Bronchial epithelial cell (primary cell): Measurements from ENCODE around the gene RND3. TPM values are rescaled to one million over a fixed set of nuclear protein-coding genes. Genes with fewer than 3 reads are reported as not detected.
A peak's percentile ranks its signal among the peaks of the same experiment; 100 is the strongest.

Experiments used
- DNase-seq: peaks from one replicate; pipeline ENCODE4 v3.0.0-alpha.2; 2010; ENCODE audit warnings: low read depth
- FAIRE-seq: peaks from 2 replicates; lab custom pipeline; 2011; peaks lifted over from hg19 to GRCh38; lab: Jason Lieb, UNC
- H3K27me3 ChIP-seq: 2 replicates; pipeline ENCODE4 v1.5.1; 2011; ENCODE audit warnings: low read length; ENCODE audit not compliant: control insufficient read depth, insufficient read depth
- H3K36me3 ChIP-seq: 2 replicates; pipeline ENCODE4 v1.5.1; 2011; ENCODE audit warnings: low read length; ENCODE audit not compliant: control insufficient read depth, insufficient read depth
- H3K4me3 ChIP-seq: 2 replicates; pipeline ENCODE4 v1.5.1; 2011; ENCODE audit warnings: mild to moderate bottlenecking, low read depth, low read length, control low read depth
- CTCF ChIP-seq: IDR thresholded peaks from 2 replicates; pipeline ENCODE4 v1.5.1; 2011; ENCODE audit warnings: mild to moderate bottlenecking, moderate library complexity, low read length, control low read depth, inconsistent platforms; ENCODE audit not compliant: insufficient read depth, severe bottlenecking
- total RNA-seq: library from RNA; depleted of rRNA; stranded (reverse); fragments of >200 nt; gene quantifications from 2 replicates; pipeline ENCODE4 v1.2.1, GENCODE V29; 2014

The RND3 gene
- total RNA-seq, 1 donor from 2014 or later, result 260 TPM

GRCh38 chr2:150507071-150507470, 19.6 kb upstream of the RND3 start:
- no peak for FAIRE-seq
- Histone ChIP-seq H3K27me3 (no peaks in the 10 kb centered on the region), H3K36me3 (no peaks in the 10 kb centered on the region), H3K4me3 (no peak overlapping the region)
- no peak for TF ChIP-seq CTCF
- no peak for DNase-seq

GRCh38 chr2:150505178-150505577, 17.7 kb upstream of the RND3 start:
- H3K36me3 ChIP-seq, result no peaks in the 10 kb centered on the region
- H3K27me3 ChIP-seq, result no peaks in the 10 kb centered on the region
- TF ChIP-seq CTCF, result no peak
- FAIRE-seq (no peak), DNase-seq (no peak)
- no peak overlapping the region for H3K4me3 ChIP-seq

GRCh38 chr2:150495993-150496627, 8.6 kb upstream of the RND3 start:
- DNase-seq, result peak; percentile 89
- peak; percentile 13 for FAIRE-seq
- Histone ChIP-seq H3K27me3 (no peaks in the 10 kb centered on the region), H3K4me3 (peak overlapping the region; percentile 16), H3K36me3 (no peaks in the 10 kb centered on the region)
- no peak for TF ChIP-seq CTCF

- no peak for TF ChIP-seq CTCF
- H3K27me3 ChIP-seq, result no peaks in the 10 kb centered on the region
- no peak overlapping the region for H3K4me3 ChIP-seq
- FAIRE-seq (no peak), DNase-seq (no peak)
- H3K36me3 ChIP-seq, result no peaks in the 10 kb centered on the region
Observed at GRCh38 chr2:150495001-150495400, 7.5 kb upstream of the RND3 start.

- DNase-seq, result no peak
- Histone ChIP-seq H3K36me3 (no peaks in the 10 kb centered on the region), H3K27me3 (no peaks in the 10 kb centered on the region), H3K4me3 (no peak overlapping the region)
- no peak for TF ChIP-seq CTCF
- FAIRE-seq, result no peak
Observed at GRCh38 chr2:150494234-150494945, 6.9 kb upstream of the RND3 start.
